ENCODE results near the gene TRPM3.

The TRPM3 gene

DNA sequence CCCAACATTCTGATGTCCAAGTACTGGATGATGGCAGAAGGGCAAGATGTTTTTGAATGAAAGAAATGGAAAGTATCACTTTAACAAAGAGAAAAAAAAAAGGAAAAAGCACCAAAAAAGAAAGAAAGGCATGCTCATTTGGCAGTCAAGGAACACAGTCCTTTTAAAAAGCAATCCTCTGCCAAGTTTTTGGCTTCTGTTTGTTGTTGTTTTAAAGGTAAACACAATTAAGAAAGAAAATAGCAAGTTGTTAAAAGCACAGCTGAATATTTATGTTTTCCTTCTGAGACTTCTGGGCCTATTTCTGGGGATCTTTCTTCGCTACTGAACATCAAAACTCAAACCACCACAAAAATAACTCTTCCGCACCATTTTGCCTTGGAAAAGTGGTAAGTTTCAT, 162.1 kb downstream of the TRPM3 start:
- DNase-seq (ENCODE audit: low spot score), result no peak
- no peak overlapping the region for H3K4me3 ChIP-seq
- TF ChIP-seq, protein P1, sequence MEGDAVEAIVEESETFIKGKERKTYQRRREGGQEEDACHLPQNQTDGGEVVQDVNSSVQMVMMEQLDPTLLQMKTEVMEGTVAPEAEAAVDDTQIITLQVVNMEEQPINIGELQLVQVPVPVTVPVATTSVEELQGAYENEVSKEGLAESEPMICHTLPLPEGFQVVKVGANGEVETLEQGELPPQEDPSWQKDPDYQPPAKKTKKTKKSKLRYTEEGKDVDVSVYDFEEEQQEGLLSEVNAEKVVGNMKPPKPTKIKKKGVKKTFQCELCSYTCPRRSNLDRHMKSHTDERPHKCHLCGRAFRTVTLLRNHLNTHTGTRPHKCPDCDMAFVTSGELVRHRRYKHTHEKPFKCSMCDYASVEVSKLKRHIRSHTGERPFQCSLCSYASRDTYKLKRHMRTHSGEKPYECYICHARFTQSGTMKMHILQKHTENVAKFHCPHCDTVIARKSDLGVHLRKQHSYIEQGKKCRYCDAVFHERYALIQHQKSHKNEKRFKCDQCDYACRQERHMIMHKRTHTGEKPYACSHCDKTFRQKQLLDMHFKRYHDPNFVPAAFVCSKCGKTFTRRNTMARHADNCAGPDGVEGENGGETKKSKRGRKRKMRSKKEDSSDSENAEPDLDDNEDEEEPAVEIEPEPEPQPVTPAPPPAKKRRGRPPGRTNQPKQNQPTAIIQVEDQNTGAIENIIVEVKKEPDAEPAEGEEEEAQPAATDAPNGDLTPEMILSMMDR (IDR thresholded peaks at IDR 0.05), result no peak
- no peak overlapping the region for H3K27ac ChIP-seq

DNA sequence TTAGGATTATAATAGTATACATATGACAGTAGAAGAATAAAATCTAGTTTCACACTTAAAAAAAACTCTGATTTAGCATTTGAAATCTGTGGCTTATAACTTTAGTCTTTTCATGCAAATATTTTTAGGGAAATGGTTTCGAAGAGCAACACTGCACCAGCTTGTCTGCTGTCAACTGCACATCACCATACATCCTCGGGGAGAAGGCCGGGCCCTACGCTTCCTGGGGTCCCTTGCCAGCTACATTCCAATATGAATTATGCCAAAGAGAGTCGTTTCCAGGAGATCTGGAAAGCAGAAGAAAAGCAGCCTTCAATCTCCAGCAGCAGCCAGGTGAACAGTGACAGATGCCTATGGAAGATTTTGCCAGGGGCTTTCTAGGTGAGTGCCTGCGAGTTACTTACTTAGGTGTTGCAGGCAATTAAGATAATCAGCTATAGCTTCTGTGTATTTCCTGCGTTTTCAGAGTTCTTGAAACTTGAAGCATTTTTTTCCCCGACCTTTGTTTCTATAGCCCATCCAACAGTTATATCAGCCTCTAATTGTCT, 166.8 kb downstream of the TRPM3 start:
- peak overlapping the region in 1 of 2 donors; percentile 67 for H3K27ac ChIP-seq
- DNase-seq (ENCODE audit: low spot score), result no peak
- TF ChIP-seq, protein P1 (IDR thresholded peaks at IDR 0.05), result no peak
- H3K4me3 ChIP-seq, result no peak overlapping the region

DNA sequence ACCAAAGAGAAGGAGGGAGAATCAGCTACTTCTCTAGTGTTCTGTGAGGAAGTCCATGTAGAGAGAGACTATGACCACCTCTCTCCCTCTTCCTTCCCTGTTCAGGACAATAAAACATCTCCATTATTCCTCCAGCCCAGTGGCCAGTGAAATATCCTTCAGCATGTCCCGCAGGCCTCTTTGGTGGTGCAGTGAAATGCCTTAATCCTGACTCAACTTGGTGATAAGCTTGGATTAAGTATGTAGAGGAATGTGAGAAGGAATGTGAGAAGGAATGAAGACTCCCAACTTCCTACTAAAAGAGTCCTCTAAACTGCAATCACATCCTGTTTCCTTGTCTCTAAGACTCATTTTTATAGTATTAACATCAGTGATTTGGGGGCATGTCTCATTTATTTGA, 167.3 kb downstream of the TRPM3 start:
- TF ChIP-seq, protein P1 (IDR thresholded peaks at IDR 0.05), result no peak
- no peak overlapping the region for H3K4me3 ChIP-seq
- DNase-seq (ENCODE audit: low spot score), result no peak
- peak overlapping the region in 1 of 2 donors; percentile 67 for H3K27ac ChIP-seq

DNA sequence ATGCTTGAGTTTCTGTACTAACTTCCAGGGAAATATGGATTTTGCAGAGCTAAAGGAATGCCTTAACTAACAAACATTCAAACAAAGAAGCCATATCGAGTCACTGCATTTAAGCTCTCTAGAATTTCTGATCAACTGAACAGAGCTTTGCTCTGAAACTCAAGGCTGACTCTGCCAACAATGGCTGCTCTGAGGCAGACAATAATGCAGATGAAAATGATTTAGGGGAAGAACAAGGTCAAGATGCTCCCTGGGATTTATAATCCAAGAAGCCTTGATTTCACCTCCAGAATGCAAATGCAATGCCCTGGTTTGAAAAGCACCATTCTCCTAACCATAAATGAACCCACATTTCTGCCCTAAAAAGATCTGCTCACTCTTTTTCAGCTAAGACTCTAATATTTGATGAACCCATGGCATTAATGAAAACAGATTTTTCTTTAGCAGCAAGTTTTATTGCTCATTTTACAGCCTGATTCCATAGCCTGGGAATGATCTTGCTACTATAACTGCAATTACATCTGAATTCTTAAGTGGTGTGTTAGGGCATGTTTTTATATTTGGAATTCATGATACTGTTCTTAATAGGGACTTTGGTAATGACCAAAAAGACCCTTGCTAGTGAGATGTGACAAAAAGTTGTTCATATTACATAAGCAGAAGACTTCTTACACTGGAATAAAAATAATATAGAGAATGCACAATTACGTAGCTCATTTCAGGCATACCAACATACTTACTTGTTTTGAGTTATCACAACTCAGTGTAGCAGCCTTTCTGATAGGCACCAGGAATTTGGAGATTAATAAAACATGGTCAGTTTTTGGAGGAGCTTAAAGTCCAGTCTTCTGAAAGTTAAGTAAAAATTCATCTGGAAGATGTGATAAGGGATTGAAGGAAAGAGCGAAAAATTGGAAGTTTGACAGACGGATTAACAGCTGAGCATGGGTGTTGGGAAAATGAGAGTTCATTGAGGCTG, 169.4 kb downstream of the TRPM3 start:
- H3K4me3 ChIP-seq, result no peak overlapping the region
- TF ChIP-seq, protein P1 (IDR thresholded peaks at IDR 0.05), result no peak
- no peak for DNase-seq (ENCODE audit: low spot score)
- H3K27ac ChIP-seq, result peak overlapping the region in 1 of 2 donors; percentile 10

DNA sequence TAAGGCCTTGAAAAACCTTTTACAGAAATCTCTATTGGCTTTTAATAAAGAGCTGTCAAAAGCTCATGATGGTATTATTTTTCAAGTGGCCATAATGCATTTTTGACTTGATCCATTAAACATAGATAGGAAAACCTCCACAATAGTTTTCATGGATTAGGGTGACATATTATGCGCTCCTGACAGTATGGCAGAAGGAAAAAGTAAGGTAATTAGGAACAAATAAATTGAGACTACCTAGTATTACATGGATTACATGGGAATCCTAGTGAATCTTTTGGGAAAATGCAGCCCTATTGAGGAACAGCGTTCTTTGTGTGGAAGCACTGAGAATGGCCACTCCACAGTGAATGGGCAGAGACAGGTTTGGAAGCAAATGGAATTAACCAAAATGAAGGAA, 171.2 kb downstream of the TRPM3 start:
- Histone ChIP-seq H3K4me3 (no peak overlapping the region), H3K27ac (no peak overlapping the region)
- DNase-seq (ENCODE audit: low spot score), result no peak
- TF ChIP-seq, protein P1 (IDR thresholded peaks at IDR 0.05), result no peak

DNA sequence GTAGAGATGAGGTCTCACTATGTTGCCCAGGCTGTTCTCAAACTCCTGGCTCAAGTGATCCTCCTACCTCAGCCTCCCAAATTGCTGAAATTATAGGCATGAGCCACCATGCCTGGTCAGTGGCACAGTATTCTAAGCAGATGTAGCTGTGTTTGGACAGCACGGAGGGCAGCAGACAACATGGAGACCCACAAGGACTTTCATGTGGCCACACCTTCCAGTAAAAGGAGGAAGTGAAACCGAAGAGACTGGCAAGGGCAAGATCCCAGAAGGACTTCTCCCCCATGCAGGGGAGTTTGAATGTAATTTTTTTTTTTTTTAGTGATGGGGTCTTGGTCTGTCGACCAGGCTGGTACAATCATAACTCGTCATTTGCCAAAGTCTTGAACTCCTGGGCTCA, 172.2 kb downstream of the TRPM3 start:
- no peak for DNase-seq (ENCODE audit: low spot score)
- Histone ChIP-seq H3K4me3 (no peak overlapping the region), H3K27ac (no peak overlapping the region)
- TF ChIP-seq, protein P1 (IDR thresholded peaks at IDR 0.05), result no peak

Data from coronary artery (tissue), 2 donors.